C4-2B (cell line): ENCODE results near the gene PKN2.
"Not testable (repeated sequence)": the region's sequence is repeated elsewhere in the genome, so short reads cannot be mapped to it uniquely, and the experiment has no call there.

ENCODE experiments used
- H3K27ac ChIP-seq: fragments of 450-650 bp; 2 replicates; pipeline ENCODE4 v1.5.1; 2017
- ZFX ChIP-seq: fragments of 450-650 bp; IDR thresholded peaks from 2 replicates; pipeline ENCODE4 v1.6.1; 2017
- TF ChIP-seq, protein P1 (sequence below): fragments of 450-650 bp; conservative IDR thresholded peaks from 2 replicates; pipeline ENCODE4 v1.5.1; 2017; ENCODE audit warnings: mild to moderate bottlenecking

The PKN2 gene

DNA sequence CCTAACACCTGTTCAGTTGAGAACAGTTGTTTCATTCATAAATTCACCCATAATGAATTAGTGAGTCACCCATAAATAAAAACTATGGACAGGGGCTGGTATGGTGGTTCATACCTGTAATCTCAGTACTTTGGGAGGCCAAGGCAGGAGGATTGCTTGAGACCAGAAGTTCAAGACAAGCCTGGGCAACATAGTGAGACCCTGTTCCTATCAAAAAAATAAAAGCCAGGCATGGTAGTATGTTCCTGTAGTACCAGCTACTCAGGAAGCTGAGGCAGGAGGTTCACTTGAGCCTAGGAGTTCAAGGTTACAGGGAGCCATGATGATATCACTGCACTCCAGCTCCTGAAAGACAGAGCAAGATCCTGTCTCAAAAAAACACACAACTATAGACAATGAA lies 128.3 kb downstream of the PKN2 start:
- H3K27ac ChIP-seq: no peak overlapping the region
- TF ChIP-seq, protein P1, sequence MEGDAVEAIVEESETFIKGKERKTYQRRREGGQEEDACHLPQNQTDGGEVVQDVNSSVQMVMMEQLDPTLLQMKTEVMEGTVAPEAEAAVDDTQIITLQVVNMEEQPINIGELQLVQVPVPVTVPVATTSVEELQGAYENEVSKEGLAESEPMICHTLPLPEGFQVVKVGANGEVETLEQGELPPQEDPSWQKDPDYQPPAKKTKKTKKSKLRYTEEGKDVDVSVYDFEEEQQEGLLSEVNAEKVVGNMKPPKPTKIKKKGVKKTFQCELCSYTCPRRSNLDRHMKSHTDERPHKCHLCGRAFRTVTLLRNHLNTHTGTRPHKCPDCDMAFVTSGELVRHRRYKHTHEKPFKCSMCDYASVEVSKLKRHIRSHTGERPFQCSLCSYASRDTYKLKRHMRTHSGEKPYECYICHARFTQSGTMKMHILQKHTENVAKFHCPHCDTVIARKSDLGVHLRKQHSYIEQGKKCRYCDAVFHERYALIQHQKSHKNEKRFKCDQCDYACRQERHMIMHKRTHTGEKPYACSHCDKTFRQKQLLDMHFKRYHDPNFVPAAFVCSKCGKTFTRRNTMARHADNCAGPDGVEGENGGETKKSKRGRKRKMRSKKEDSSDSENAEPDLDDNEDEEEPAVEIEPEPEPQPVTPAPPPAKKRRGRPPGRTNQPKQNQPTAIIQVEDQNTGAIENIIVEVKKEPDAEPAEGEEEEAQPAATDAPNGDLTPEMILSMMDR: no peak
- no peak for TF ChIP-seq ZFX

DNA sequence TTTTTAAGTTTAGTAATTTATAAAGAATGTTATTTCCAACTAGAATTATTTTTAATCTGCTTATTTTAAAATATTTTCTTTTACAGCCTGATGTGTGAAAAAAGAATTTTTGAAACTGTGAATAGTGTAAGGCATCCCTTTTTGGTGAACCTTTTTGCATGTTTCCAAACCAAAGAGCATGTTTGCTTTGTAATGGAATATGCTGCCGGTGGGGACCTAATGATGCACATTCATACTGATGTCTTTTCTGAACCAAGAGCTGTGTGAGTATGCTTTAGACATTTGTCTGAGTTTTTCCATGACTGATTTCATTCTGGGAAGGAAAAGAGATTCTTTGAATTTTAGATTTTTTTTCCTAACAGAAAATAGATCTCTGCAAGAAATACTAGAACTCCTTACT lies 129.4 kb downstream of the PKN2 start:
- no peak overlapping the region for H3K27ac ChIP-seq
- no peak for TF ChIP-seq ZFX
- TF ChIP-seq, protein P1: no peak

DNA sequence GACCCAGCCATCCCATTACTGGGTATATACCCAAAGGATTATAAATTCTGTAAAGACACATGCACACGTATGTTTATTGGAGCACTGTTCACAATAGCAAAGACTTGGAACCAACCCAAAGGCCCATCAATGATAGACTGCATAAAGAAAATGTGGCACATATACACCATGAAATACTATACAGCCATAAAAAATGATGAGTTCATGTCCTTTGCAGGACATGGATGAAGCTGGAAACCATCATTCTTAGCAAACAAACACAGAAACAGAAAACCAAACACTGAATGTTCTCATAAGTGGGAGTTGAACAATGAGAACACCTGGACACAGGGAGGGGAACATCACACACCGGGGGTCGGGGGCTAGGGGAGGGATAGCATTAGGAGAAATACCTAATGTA lies 135.6 kb downstream of the PKN2 start:
- H3K27ac ChIP-seq: not testable (repeated sequence)

- H3K27ac ChIP-seq: no peak overlapping the region
- TF ChIP-seq, protein P1: no peak
- TF ChIP-seq ZFX: no peak
Observed at GRCh38 chr1:88825721-88826120, 141.6 kb downstream of the PKN2 start.

- no peak overlapping the region for H3K27ac ChIP-seq
- TF ChIP-seq, protein P1: no peak
Observed at GRCh38 chr1:88847643-88848042, 163.6 kb downstream of the PKN2 start.

DNA sequence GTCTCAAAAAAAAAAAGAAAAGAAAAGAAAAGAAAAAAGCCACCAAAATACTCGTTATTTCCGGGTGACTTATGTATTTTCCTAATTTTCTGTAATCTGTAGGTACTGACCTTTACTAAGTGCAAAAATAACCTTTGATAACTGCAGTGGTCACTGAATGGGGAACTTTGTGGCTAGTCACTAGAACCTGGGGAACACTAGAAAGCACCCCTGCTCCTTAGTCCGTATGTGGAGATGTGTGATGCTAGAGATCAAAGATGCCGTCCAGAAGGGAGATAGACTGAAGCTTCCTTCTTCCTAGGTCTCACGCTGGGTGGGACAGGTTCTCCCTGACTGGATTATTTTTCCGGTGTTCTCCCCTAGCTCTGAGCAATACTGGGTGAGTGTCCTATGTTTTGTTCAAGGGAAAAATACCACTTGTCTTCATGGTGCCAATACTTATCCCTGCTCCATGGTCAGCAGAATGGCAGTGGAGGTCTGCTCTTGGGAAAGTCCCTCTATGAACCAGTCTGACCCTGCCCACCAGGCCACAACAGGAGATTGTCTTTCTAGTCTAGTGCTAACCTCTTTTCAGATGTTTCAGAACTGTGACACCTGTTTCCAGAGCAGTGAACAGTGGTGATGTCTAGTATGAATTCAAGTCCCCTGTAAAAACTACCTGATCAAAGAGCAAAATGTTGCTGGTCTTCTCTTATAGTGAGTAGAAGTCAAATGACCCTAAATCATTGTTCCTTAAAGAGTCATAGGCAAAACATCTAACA lies 167.4 kb downstream of the PKN2 start:
- H3K27ac ChIP-seq: no peak overlapping the region
- no peak for TF ChIP-seq ZFX
- TF ChIP-seq, protein P1: no peak

DNA sequence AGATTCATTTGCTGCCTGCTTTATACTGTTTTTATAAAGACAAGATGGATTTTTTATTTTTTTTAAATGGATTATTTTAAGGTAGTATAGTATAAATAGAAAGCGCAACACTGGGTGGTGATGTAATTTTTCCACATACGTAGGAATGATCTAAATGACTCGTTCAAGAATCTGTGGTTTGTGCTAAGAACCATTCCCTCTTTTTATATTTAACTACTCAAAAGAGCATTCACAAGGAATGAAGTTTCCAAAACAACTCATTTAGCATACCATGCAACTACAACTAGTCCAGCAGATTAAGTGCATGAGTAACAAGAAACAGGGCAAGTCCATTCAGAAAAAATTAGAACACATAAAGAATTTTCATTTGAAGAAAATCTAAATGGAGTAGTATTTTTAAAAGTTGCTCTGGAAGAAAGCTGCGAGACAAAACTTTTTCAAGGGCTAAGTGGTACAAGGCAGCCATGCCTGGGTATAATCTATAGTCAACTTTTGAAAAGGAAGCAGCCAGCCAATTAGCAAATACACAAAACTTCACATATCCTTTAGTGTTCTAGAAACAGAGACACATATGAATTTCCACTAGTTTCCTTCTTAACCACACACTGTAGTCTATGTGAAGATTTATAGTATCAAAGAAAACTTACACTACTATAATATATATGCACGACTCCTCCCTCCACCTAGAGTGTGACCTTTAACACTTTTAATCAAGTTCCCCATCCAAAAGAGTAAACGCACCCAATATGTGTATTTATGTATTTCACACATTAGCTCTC lies 183.9 kb downstream of the PKN2 start:
- H3K27ac ChIP-seq: no peak overlapping the region
- no peak for TF ChIP-seq ZFX
- TF ChIP-seq, protein P1: no peak

DNA sequence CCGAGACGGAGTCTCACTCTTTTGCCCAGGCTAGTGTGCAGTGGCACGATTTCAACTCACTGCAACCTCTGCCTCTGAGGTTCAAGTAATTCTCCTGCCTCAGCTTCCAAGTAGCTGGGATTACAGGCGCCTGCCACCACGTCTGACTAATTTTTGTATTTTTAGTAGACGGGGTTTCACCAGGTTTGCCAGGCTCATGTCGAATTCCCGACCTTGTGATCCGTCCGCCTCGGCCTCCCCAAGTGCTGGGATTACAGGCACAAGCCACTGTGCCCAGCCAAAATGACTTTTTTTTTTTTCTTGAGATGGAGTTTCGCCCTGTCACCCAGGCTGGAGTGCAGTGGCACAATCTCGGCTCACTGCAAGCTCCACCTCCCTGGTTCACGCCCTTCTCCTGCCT lies 185.6 kb downstream of the PKN2 start:
- H3K27ac ChIP-seq: not testable (repeated sequence)
